HEK293 (cell line): Measurements from ENCODE around the gene MAP1LC3A.

ENCODE experiments used
- CTCF ChIA-PET: fragments of 350-600 bp; formaldehyde crosslinking; extraction: SDS; loops from one replicate; lab custom pipeline; 2021; ENCODE audit warnings: antibody characterized with exemption; lab: Yijun Ruan, JAX
- POLR2A ChIA-PET: fragments of 300-600 bp; formaldehyde crosslinking; extraction: SDS; loops from one replicate; lab custom pipeline; 2020; ENCODE audit warnings: antibody characterized with exemption, inconsistent platforms; lab: Yijun Ruan, JAX
- H3K27ac ChIP-seq: fragments of 200-500 bp; sonication (Bioruptor generic); 2 replicates; pipeline ENCODE4 v1.5.1; 2014; ENCODE audit warnings: low read depth, low read length, control low read depth, inconsistent platforms; ENCODE audit errors: extremely low read depth
- H3K36me3 ChIP-seq, 2 experiments: fragments of 200-500 bp in 1 of 2; sonication (Bioruptor generic) in 1 of 2; 1 replicate in 1 of 2; 2 replicates in 1 of 2; pipeline ENCODE4 v1.5.1; 2014 to 2017; ENCODE audit warnings: inconsistent platforms in 2 of 2, low read length in 2 of 2; ENCODE audit not compliant: control insufficient read depth in 2 of 2, insufficient read depth in 1 of 2
- H3K4me1 ChIP-seq: fragments of 200-500 bp; sonication (Bioruptor generic); 2 replicates; pipeline ENCODE4 v1.5.1; 2014; ENCODE audit warnings: mild to moderate bottlenecking, low read length, inconsistent platforms; ENCODE audit not compliant: control insufficient read depth, insufficient read depth
- H3K4me3 ChIP-seq: 2 replicates; pipeline ENCODE4 v1.5.1; 2011; ENCODE audit warnings: low read depth, mild to moderate bottlenecking, control low read depth, low read length, moderate library complexity
- H3K9me3 ChIP-seq: fragments of 200-500 bp; sonication (Bioruptor generic); 2 replicates; pipeline ENCODE4 v1.5.1; 2014; ENCODE audit warnings: low read depth, low read length, inconsistent platforms; ENCODE audit not compliant: control insufficient read depth, insufficient read depth
- EGR2 ChIP-seq: fragments of 450-650 bp; formaldehyde crosslinking; IDR thresholded peaks from 2 replicates; pipeline ENCODE4 v1.5.1; 2016; ENCODE audit warnings: low read depth, missing biosample characterization, missing genetic modification characterization
- HOXC10 ChIP-seq: sonication (generic); formaldehyde crosslinking; IDR thresholded peaks from 2 replicates; pipeline ENCODE4 v1.8.1; 2023; ENCODE audit warnings: mild to moderate bottlenecking, missing genetic modification reagents
- MEIS1 ChIP-seq: sonication (generic); formaldehyde crosslinking; IDR thresholded peaks from 2 replicates; pipeline ENCODE4 v1.8.1; 2022; ENCODE audit warnings: missing genetic modification reagents, mild to moderate bottlenecking, borderline replicate concordance
- RBAK ChIP-seq: fragments of 450-650 bp; formaldehyde crosslinking; IDR thresholded peaks from 2 replicates; pipeline ENCODE4 v1.5.1; 2016; ENCODE audit warnings: missing biosample characterization, missing genetic modification characterization
- SP7 ChIP-seq: fragments of 450-650 bp; formaldehyde crosslinking; IDR thresholded peaks from 2 replicates; pipeline ENCODE4 v1.5.1; 2016; ENCODE audit warnings: missing biosample characterization, missing genetic modification characterization
- WT1 ChIP-seq: fragments of 450-650 bp; formaldehyde crosslinking; IDR thresholded peaks from 2 replicates; pipeline ENCODE4 v1.5.1; 2016; ENCODE audit warnings: missing biosample characterization, missing genetic modification characterization
- ZBTB1 ChIP-seq: fragments of 450-650 bp; formaldehyde crosslinking; IDR thresholded peaks from 2 replicates; pipeline ENCODE4 v1.5.1; 2016; ENCODE audit warnings: missing biosample characterization, missing genetic modification characterization
- ZFP69B ChIP-seq: fragments of 450-650 bp; formaldehyde crosslinking; IDR thresholded peaks from 2 replicates; pipeline ENCODE4 v1.5.1; 2016; ENCODE audit warnings: missing biosample characterization, missing genetic modification characterization
- ZNF138 ChIP-seq: fragments of 450-650 bp; formaldehyde crosslinking; IDR thresholded peaks from 2 replicates; pipeline ENCODE4 v1.5.1; 2016; ENCODE audit warnings: missing biosample characterization, missing genetic modification characterization, borderline replicate concordance
- ZNF274 ChIP-seq, 2 experiments: fragments of 200-500 bp in 1 of 2; fragments of 450-650 bp in 1 of 2; sonication (Bioruptor generic) in 1 of 2; formaldehyde crosslinking in 1 of 2; IDR thresholded peaks; 2 replicates each; pipeline versions ENCODE4 v1.5.1 to v1.6.1; 2014 to 2016; ENCODE audit warnings: borderline replicate concordance in 1 of 2, inconsistent platforms in 1 of 2, low read length in 1 of 2, missing biosample characterization in 1 of 2, missing genetic modification characterization in 1 of 2
- ZNF341 ChIP-seq: fragments of 450-650 bp; formaldehyde crosslinking; IDR thresholded peaks from 2 replicates; pipeline ENCODE4; 2016; ENCODE audit warnings: low read depth, missing biosample characterization, missing genetic modification characterization
- ZNF366 ChIP-seq: fragments of 450-650 bp; formaldehyde crosslinking; conservative IDR thresholded peaks from 2 replicates; pipeline ENCODE4 v1.5.1; 2016; ENCODE audit warnings: missing biosample characterization, missing genetic modification characterization
- ZNF529 ChIP-seq: fragments of 450-650 bp; formaldehyde crosslinking; IDR thresholded peaks from 2 replicates; pipeline ENCODE4 v1.5.1; 2017; ENCODE audit warnings: missing genetic modification characterization, missing biosample characterization; ENCODE audit not compliant: insufficient replicate concordance
- TF ChIP-seq, protein P1 (sequence below): fragments of 450-650 bp; formaldehyde crosslinking; IDR thresholded peaks from 2 replicates; pipeline ENCODE4 v1.5.1; 2016; ENCODE audit warnings: missing biosample characterization, missing genetic modification characterization
- TF ChIP-seq, protein P2 (sequence below): fragments of 450-650 bp; IDR thresholded peaks from 2 replicates; pipeline ENCODE4 v1.5.1; 2018; ENCODE audit warnings: missing biosample characterization, mild to moderate bottlenecking, missing genetic modification characterization
- TF ChIP-seq, protein P3 (sequence below): fragments of 450-650 bp; formaldehyde crosslinking; IDR thresholded peaks from 2 replicates; pipeline ENCODE4 v1.5.1; 2016; ENCODE audit warnings: missing biosample characterization, missing genetic modification characterization
- TF ChIP-seq, protein P4 (sequence below): fragments of 450-650 bp; formaldehyde crosslinking; IDR thresholded peaks from 2 replicates; pipeline ENCODE4 v1.5.1; 2017; ENCODE audit warnings: missing biosample characterization, missing genetic modification characterization
- TF ChIP-seq, protein P5 (sequence below): fragments of 450-650 bp; formaldehyde crosslinking; IDR thresholded peaks from 2 replicates; pipeline ENCODE4 v1.5.1; 2016; ENCODE audit warnings: missing biosample characterization, missing genetic modification characterization

MAP1LC3A gene

DNA sequence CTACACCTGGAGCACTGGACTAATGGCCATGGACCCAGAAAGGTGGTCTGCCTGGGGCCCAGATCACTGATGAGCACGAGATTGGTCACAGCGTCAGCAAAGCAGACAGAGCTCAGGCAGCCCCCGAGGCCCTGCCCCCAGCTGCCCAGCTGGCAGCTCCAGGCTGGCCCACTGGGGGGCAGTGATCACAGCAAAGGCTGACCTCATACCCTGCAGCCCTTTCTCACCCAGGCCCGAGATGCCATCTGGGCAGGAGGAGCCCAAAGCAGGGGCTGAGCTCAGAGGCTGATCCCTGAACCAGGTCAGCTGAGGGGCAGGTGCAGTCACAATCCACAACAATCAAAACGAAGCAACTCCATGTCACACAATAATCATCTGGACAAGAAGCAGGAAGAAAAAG lies 4.1 kb downstream of the MAP1LC3A start (continued):
- TF ChIP-seq HOXC10 (CRISPR knock-in tag) (no peak), MEIS1 (CRISPR knock-in tag) (no peak)

DNA sequence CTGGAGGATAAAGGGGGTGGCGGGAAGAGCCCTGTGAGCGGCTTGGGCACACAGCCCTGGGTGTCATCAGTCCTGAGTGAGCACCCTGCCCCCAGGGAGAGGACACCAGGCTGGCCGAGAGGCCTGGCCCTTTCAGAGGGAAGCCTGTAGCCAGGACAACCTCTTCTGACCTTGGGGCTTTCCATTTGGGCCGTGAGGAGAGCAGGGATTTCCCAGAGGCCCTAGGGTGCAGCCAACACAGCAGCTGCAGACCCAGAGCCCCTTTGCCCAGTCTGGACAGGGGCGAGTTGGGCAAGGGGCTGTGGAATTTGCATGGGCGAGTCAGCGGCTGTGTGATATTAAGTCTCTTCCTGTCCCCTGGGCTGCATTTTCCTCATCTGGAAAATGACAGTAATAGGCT lies 6.3 kb downstream of the MAP1LC3A start:
- Histone ChIP-seq H3K9me3 (no peaks in the 10 kb centered on the region), H3K36me3 (peaks cover 0 to 6% of the 10 kb centered on the region in 2 experiments; a peak in 2 of 3 replicates), H3K4me3 (no peak overlapping the region), H3K4me1 (no peaks in the 10 kb centered on the region), H3K27ac (no peak overlapping the region)
- TF ChIP-seq ZNF341 (tag by site-specific recombination) (peak; percentile 20; the same call in 1 of the 2 replicates), ZNF366 (no peak)
- CTCF ChIA-PET, result interaction anchor here (0.6 to 1.3 kb wide), 2 partner anchors 9 to 28 kb away, joined by 3 to 5 read pairs; no protein-coding TSS in a partner anchor
- POLR2A ChIA-PET, result no interaction called here

DNA sequence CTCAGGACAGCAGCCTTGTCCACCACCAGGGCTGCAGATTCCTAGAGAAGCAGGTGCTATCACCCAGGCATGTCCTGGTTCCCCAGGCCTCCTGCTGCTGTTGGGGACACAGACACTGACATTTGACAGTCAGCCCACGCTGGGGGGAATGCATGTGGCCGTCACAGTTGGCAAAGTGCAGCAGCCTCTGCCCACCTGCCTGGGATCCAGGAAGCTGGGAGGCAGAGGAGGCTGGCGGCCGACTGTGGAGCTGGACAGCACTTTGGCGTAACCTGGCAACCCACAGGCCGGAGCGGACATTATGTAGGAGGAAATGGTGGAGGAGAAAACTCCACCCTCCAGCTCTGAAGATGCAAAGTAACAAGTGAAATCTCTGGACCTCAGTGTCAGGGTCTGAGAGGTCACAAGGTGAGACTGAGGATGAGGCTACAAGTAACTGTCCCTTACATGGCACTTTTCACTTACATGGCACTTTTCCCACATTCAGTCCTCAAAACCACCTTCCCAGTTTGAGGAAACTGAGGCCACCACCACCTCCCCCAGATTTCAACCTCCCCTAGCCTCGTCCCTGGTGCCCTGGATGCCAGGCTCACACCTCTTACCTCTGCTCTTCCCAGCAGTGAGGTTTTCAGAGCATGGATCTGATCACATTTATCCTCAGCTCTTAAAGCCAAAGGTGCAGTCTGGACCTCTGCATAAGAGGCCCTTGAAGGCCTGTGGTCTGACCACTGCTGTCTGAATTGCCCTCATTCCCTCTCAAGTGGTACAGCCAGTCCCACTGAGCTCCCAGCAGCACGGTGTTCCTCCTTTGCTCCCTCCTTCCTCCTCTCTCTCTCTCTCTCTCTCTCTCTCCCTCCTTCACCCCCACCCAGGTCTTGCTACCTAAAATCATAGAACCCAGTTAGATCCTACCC lies 8.7 kb downstream of the MAP1LC3A start:
- Histone ChIP-seq H3K27ac (no peak overlapping the region), H3K9me3 (no peaks in the 10 kb centered on the region), H3K4me1 (no peaks in the 10 kb centered on the region), H3K4me3 (no peak overlapping the region), H3K36me3 (peaks cover 0 to 3% of the 10 kb centered on the region in 2 experiments; a peak in 2 of 3 replicates)
- ChIA-PET POLR2A (interaction anchor here (0.6 kb wide), 1 partner anchor 108 kb away, joined by 4 read pairs; no protein-coding TSS in a partner anchor), CTCF (interaction anchor here (0.6 to 0.7 kb wide), 2 partner anchors 203 to 436 kb away, joined by 3 read pairs; no protein-coding TSS in a partner anchor)
- TF ChIP-seq WT1 (no peak), ZNF366 (0 out of 2 replicates have a peak, but pooled peaks have one; percentile 15), ZNF138 (tag by site-specific recombination) (no peak), RBAK (tag by site-specific recombination) (no peak), ZBTB1 (tag by site-specific recombination) (no peak), SP7 (tag by site-specific recombination) (no peak), EGR2 (tag by site-specific recombination) (0 out of 2 replicates have a peak, but pooled peaks have one; percentile 6), ZNF529 (tag by site-specific recombination) (no peak), ZNF274 (IDR thresholded peaks at IDR 0.05; ENCODE audit: low read length) (no peak), ZNF274 (tag by site-specific recombination; IDR thresholded peaks at IDR 0.05; ENCODE audit: borderline replicate concordance) (no peak), ZFP69B (no peak)
- TF ChIP-seq, protein P1, sequence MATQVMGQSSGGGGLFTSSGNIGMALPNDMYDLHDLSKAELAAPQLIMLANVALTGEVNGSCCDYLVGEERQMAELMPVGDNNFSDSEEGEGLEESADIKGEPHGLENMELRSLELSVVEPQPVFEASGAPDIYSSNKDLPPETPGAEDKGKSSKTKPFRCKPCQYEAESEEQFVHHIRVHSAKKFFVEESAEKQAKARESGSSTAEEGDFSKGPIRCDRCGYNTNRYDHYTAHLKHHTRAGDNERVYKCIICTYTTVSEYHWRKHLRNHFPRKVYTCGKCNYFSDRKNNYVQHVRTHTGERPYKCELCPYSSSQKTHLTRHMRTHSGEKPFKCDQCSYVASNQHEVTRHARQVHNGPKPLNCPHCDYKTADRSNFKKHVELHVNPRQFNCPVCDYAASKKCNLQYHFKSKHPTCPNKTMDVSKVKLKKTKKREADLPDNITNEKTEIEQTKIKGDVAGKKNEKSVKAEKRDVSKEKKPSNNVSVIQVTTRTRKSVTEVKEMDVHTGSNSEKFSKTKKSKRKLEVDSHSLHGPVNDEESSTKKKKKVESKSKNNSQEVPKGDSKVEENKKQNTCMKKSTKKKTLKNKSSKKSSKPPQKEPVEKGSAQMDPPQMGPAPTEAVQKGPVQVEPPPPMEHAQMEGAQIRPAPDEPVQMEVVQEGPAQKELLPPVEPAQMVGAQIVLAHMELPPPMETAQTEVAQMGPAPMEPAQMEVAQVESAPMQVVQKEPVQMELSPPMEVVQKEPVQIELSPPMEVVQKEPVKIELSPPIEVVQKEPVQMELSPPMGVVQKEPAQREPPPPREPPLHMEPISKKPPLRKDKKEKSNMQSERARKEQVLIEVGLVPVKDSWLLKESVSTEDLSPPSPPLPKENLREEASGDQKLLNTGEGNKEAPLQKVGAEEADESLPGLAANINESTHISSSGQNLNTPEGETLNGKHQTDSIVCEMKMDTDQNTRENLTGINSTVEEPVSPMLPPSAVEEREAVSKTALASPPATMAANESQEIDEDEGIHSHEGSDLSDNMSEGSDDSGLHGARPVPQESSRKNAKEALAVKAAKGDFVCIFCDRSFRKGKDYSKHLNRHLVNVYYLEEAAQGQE, result 0 out of 2 replicates have a peak, but pooled peaks have one; percentile 31
- TF ChIP-seq, protein P2, sequence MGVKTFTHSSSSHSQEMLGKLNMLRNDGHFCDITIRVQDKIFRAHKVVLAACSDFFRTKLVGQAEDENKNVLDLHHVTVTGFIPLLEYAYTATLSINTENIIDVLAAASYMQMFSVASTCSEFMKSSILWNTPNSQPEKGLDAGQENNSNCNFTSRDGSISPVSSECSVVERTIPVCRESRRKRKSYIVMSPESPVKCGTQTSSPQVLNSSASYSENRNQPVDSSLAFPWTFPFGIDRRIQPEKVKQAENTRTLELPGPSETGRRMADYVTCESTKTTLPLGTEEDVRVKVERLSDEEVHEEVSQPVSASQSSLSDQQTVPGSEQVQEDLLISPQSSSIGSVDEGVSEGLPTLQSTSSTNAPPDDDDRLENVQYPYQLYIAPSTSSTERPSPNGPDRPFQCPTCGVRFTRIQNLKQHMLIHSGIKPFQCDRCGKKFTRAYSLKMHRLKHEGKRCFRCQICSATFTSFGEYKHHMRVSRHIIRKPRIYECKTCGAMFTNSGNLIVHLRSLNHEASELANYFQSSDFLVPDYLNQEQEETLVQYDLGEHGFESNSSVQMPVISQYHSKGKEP (tag by site-specific recombination), result no peak
- TF ChIP-seq, protein P3, sequence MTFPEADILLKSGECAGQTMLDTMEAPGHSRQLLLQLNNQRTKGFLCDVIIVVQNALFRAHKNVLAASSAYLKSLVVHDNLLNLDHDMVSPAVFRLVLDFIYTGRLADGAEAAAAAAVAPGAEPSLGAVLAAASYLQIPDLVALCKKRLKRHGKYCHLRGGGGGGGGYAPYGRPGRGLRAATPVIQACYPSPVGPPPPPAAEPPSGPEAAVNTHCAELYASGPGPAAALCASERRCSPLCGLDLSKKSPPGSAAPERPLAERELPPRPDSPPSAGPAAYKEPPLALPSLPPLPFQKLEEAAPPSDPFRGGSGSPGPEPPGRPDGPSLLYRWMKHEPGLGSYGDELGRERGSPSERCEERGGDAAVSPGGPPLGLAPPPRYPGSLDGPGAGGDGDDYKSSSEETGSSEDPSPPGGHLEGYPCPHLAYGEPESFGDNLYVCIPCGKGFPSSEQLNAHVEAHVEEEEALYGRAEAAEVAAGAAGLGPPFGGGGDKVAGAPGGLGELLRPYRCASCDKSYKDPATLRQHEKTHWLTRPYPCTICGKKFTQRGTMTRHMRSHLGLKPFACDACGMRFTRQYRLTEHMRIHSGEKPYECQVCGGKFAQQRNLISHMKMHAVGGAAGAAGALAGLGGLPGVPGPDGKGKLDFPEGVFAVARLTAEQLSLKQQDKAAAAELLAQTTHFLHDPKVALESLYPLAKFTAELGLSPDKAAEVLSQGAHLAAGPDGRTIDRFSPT (tag by site-specific recombination), result no peak
- TF ChIP-seq, protein P4, sequence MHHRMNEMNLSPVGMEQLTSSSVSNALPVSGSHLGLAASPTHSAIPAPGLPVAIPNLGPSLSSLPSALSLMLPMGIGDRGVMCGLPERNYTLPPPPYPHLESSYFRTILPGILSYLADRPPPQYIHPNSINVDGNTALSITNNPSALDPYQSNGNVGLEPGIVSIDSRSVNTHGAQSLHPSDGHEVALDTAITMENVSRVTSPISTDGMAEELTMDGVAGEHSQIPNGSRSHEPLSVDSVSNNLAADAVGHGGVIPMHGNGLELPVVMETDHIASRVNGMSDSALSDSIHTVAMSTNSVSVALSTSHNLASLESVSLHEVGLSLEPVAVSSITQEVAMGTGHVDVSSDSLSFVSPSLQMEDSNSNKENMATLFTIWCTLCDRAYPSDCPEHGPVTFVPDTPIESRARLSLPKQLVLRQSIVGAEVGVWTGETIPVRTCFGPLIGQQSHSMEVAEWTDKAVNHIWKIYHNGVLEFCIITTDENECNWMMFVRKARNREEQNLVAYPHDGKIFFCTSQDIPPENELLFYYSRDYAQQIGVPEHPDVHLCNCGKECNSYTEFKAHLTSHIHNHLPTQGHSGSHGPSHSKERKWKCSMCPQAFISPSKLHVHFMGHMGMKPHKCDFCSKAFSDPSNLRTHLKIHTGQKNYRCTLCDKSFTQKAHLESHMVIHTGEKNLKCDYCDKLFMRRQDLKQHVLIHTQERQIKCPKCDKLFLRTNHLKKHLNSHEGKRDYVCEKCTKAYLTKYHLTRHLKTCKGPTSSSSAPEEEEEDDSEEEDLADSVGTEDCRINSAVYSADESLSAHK (tag by site-specific recombination), result no peak
- TF ChIP-seq, protein P5, sequence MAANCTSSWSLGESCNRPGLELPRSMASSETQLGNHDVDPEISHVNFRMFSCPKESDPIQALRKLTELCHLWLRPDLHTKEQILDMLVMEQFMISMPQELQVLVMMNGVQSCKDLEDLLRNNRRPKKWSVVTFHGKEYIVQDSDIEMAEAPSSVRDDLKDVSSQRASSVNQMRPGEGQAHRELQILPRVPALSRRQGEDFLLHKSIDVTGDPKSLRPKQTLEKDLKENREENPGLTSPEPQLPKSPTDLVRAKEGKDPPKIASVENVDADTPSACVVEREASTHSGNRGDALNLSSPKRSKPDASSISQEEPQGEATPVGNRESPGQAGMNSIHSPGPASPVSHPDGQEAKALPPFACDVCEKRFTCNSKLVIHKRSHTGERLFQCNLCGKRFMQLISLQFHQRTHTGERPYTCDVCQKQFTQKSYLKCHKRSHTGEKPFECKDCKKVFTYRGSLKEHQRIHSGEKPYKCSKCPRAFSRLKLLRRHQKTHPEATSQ (tag by site-specific recombination), result no peak
